HG03565 (cell line): ENCODE results near the gene RBKS.

Source experiments
- ATAC-seq: cut with Tn5 transposase; IDR thresholded peaks from one replicate; pipeline ENCODE4 v1.9.1; 2021; ENCODE audit warnings: mild to moderate bottlenecking, moderate library complexity; ENCODE audit not compliant: unreplicated experiment

Gene RBKS

DNA sequence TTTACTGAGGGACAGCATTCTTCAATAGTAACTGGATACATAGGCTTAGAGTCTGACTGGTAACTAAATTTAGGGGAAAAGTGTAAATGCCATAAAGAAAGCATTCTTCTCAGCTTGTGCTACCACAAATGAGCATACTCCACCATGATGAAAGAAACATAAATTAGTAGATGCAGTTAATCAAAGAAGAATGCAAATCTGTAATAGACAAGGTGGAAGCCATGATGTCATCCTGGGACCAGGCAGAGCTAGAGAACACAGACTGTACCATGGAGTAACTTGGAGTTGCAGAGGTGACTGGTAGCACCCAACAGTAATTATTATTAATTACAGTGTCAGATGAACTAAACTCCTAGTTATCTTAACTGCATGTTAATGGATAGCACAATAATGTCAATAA lies 51.7 kb downstream of the RBKS start:
- ATAC-seq: no peak

GRCh38 chr2:27833931-27834330 lies 56.3 kb downstream of the RBKS start:
- ATAC-seq: no peak

GRCh38 chr2:27832396-27832795 lies 57.8 kb downstream of the RBKS start:
- no peak for ATAC-seq

- ATAC-seq: no peak
Measured at GRCh38 chr2:27831279-27832050, 58.7 kb downstream of the RBKS start.

- no peak for ATAC-seq
Measured at GRCh38 chr2:27830656-27831055, 59.5 kb downstream of the RBKS start.

GRCh38 chr2:27829791-27830190 lies 60.4 kb downstream of the RBKS start:
- ATAC-seq: no peak

GRCh38 chr2:27828305-27828704 lies 61.9 kb downstream of the RBKS start:
- ATAC-seq: no peak

DNA sequence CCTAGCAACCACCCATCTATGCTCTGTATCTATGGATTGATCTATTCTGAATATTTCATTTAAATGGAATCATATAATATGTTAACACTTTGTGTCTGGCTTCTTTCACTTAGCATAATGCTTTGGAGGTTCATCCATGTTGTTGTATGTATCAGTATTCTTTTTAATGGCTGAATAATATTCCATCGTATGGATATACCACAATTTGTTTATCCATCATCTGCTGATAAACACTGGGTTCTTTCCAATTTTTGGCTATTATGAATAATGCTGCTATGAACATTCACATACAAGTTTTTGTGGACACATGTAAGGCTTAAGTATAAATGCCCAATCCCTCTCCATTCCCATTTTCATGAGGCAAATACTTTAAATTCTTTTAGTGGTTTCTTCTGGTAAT lies 65.8 kb downstream of the RBKS start:
- ATAC-seq: no peak

DNA sequence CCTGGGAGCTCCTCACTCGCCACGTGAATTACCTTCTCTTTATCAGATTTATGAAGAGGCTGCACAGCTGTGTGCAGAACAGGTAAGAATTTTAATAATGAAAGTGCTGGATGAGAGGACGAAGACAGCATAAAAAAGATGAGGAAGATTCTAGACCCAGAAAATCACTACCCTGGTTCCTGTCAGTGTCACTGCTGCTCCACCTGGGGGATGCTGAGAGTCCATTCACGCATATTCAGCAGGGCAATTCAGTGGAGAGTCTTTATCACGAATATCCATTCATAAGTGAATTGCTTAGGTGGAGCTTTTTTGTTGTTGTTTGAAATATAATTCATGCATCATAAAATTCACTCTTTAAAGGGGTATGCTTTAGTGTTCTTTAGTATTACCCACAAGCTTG lies 66.6 kb downstream of the RBKS start:
- no peak for ATAC-seq

GRCh38 chr2:27823135-27823534 lies 67.1 kb downstream of the RBKS start:
- ATAC-seq: no peak

DNA sequence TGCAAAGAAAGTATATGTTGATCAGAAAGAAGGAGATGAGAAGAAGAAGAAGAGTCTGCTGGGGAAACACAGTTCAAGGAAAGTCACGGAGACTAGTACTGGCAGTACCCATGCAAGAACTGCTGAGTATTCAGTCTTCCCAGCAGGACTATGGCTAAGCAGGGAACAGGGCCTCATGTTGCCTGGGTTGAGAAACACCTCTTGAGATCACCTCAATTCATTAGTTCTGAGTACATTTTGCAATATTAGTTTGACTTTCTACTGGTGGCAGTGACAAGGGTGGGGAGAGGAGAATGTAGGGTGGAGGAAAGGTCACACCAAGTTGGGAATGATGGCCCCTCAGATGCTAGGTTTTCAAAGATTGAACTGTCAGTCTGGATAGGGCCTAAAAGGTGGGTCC lies 68.1 kb downstream of the RBKS start:
- ATAC-seq: no peak

GRCh38 chr2:27815860-27816438 lies 74.2 kb downstream of the RBKS start:
- ATAC-seq: no peak

GRCh38 chr2:27814758-27815157 lies 75.4 kb downstream of the RBKS start:
- no peak for ATAC-seq

DNA sequence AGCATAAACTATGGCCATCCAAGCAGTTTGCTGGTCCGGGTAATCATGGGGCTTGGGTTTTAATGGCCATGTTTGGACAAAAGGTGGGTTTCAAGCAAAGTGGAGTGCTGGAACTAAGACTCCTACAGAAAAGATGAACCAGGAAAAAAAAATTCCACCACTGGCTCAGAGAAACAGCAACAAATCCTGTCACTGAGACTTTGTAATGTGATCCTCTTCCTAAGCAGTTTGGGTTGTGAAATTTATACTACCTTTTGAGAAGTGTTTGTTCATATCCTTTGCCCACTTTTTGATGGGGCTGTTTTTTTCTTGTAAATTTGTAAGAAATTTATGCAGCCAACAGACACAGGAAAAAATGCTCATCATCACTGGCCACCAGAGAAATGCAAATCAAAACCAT lies 78.4 kb downstream of the RBKS start:
- no peak for ATAC-seq

- ATAC-seq: no peak
Measured at GRCh38 chr2:27810455-27810854, 79.7 kb downstream of the RBKS start.

GRCh38 chr2:27809761-27810241 lies 80.4 kb downstream of the RBKS start:
- ATAC-seq: no peak

DNA sequence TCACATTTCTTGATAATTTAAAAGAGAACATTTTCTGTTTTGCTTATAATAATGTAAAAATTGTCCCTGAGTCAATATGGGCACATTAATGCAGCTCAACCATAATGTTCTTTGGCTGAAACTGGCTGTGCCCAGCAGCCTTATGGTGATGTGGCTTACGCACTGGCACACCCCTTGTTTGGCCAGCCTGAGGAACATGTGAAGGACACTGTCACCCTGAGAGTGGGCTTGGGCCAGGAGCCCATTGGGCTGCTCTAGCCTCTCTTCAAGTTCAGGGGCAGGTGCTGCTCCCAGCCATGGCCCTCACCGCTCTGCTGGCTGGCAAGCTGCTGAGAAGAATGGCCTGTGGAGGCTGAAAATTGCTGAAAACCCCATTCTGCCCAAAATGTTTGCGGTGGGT lies 81.2 kb downstream of the RBKS start:
- no peak for ATAC-seq

DNA sequence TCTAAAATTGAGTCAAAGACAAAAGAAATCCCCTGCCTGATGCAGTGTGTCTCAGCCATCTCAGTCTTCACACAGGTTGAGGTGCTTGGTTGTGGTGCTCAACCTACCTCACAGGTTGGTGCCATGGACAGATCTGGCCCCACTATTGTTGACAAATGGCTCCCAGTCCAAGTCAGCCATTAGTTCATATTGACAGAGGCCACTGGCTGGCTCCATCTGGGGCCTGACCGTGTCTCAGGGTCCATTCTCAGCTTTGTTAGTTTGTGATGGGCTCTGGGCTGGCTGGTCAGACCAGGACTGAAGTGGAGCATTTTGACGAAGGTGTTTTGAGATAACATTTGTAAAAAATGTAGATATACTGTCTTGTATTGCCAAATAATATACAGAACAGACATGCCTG lies 81.8 kb downstream of the RBKS start:
- ATAC-seq: no peak

DNA sequence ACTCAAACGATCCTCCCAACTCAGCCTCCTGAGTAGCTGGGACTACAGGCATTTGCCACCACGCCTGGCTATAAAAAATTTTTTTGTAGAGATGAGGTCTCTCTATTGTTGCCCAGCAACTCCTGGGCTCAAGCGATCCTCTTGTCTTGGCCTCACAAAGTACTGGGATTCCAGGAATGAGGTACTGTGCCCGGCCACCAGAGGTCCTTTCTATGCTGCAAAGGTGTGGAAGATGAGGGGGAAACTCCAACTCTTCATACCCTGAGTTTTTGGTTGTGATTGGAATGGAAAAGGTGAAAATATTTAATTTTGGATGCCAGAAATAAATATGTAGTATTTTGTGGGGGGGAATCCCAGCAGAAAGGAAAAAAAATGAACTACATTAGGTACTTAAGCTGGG lies 82.7 kb downstream of the RBKS start:
- no peak for ATAC-seq

DNA sequence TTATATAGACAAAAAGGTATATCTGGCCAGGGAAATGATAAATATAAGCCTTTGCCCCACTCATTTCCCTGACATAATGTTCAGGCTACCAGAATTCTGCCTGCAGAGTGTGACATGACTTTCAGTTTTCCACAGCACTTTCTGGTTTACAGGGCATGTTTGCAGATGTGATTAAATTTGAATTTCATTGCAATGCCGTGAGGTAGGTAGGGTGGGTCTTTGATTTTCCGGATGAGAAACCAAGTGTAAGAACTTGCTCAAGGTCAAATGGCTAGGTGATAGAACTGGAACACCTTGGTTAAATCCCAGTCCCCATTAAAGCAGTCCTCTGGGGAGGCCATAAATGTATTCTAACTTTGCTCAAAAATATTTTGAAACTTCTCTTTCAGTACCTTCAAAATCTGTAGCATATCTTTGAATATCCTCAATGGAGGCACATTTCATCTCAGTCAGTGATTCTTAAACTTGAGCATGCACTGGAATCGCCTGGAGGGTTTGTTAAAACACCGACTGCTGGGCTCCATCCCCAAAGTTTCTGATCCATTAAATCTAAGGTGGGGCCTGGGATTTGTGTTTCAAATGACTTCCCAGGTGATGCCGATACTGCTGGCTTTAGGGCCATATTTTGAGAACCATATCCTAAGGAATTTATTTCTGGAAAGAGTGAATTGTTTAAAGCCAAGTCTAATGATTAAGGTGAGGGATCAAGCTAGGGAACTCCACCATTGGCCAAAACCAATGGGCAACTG lies 83.7 kb downstream of the RBKS start:
- no peak for ATAC-seq

DNA sequence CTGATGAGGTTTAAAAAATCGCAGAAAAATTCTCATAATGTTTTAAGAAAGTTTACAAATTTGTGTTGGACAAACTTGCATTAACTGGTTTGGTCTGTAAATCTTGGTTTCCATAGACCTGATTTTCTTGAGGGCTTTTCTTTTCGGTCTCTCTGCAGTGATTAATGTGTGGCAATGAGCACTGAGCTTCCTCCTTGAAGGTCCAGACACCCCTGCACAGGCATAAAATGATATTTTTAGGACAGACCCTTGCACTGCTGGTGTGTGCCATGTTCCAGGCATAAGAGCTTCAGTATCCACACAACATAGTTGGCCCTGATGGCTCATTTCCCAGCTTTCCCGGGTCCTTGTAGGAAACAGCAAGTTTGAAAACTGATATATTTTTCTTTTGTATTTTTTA lies 85.0 kb downstream of the RBKS start:
- ATAC-seq: no peak

- ATAC-seq: no peak
Measured at GRCh38 chr2:27804146-27804545, 86.0 kb downstream of the RBKS start.
